GM12892 (cell line): ENCODE results near the gene MDH2.
"Not testable (repeated sequence)": the region's sequence is repeated elsewhere in the genome, so short reads cannot be mapped to it uniquely, and the experiment has no call there.

Source experiments
- POLR2A ChIP-seq: IDR thresholded peaks from 2 replicates; pipeline ENCODE4 v1.6.1; 2011; ENCODE audit warnings: low read depth, low read length, control low read depth
- POLR2AphosphoS5 ChIP-seq: IDR thresholded peaks from 2 replicates; pipeline ENCODE4 v1.6.1; 2011; ENCODE audit warnings: low read depth, low read length, control low read depth
- TAF1 ChIP-seq: IDR thresholded peaks from 2 replicates; pipeline ENCODE4 v1.6.1; 2011; ENCODE audit warnings: low read depth, mild to moderate bottlenecking, control low read depth, low read length, borderline replicate concordance

DNA sequence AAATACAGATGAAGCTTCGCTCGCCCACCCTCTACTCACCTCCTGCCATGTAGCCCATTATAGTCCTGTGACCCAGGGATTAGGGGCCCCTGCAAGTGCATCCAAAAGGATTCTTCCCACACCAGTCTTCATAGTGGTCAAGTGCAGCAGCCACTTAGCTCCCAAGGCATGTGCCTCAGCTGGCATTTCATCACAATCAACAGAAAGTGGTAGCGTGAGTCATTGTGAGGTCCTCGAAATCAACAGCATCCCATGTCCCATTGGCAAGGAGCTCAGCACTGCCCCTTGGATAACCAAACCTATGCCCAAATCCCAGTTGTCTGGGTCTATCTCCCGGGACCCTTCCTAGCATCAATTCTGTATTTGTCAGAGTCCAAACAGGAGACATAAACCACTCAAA lies 45.6 kb downstream of the MDH2 start:
- TF ChIP-seq TAF1, POLR2A, POLR2AphosphoS5: not testable (repeated sequence)
